ENCODE measurements around the gene ERAL1.
"Not testable (repeated sequence)": the region's sequence is repeated elsewhere in the genome, so short reads cannot be mapped to it uniquely, and the experiment has no call there.

The ERAL1 gene

GRCh38 chr17:28877150-28877711 lies 22.4 kb downstream of the ERAL1 start:
- not testable (repeated sequence) for DNase-seq (ENCODE audit: insufficient read length, low spot score)

GRCh38 chr17:28878158-28878910 lies 23.5 kb downstream of the ERAL1 start:
- DNase-seq (ENCODE audit: insufficient read length, low spot score) (no peak), FAIRE-seq (no peak)

More at GRCh38 chr17:28877150-28877711, 22.4 kb downstream of the ERAL1 start:
- not testable (repeated sequence) for FAIRE-seq

- DNase-seq (ENCODE audit: insufficient read length, low spot score) (peak; percentile 73), FAIRE-seq (peak; percentile 46)
Measured at GRCh38 chr17:28878981-28879380, 24.2 kb downstream of the ERAL1 start.

- FAIRE-seq (no peak), DNase-seq (ENCODE audit: insufficient read length, low spot score) (no peak)
Measured at GRCh38 chr17:28879886-28880571, 25.2 kb downstream of the ERAL1 start.

GRCh38 chr17:28880572-28880945 lies 25.7 kb downstream of the ERAL1 start:
- DNase-seq (ENCODE audit: insufficient read length, low spot score) (no peak), FAIRE-seq (no peak)

- FAIRE-seq, result no peak
- DNase-seq (ENCODE audit: insufficient read length, low spot score), result no peak
Measured at GRCh38 chr17:28881533-28882056, 26.8 kb downstream of the ERAL1 start.

GRCh38 chr17:28882154-28882895 lies 27.5 kb downstream of the ERAL1 start:
- FAIRE-seq (peak; percentile 38), DNase-seq (ENCODE audit: insufficient read length, low spot score) (no peak)

GRCh38 chr17:28883967-28884702 lies 29.3 kb downstream of the ERAL1 start:
- FAIRE-seq, result no peak

GRCh38 chr17:28885363-28885762 lies 30.5 kb downstream of the ERAL1 start:
- FAIRE-seq (no peak), DNase-seq (ENCODE audit: insufficient read length, low spot score) (no peak)

More at GRCh38 chr17:28883967-28884702, 29.3 kb downstream of the ERAL1 start:
- DNase-seq (ENCODE audit: insufficient read length, low spot score), result no peak

GRCh38 chr17:28885951-28886350 lies 31.1 kb downstream of the ERAL1 start:
- DNase-seq (ENCODE audit: insufficient read length, low spot score) (no peak), FAIRE-seq (no peak)

GRCh38 chr17:28887871-28888471 lies 33.2 kb downstream of the ERAL1 start:
- FAIRE-seq, result no peak
- DNase-seq (ENCODE audit: insufficient read length, low spot score), result no peak

- DNase-seq (ENCODE audit: insufficient read length, low spot score) (no peak), FAIRE-seq (no peak)
Measured at GRCh38 chr17:28888832-28889231, 34.0 kb downstream of the ERAL1 start.

- no peak for DNase-seq (ENCODE audit: insufficient read length, low spot score)
- no peak for FAIRE-seq
Measured at GRCh38 chr17:28889996-28890395, 35.2 kb downstream of the ERAL1 start.

- DNase-seq (ENCODE audit: insufficient read length, low spot score) (no peak), FAIRE-seq (no peak)
Measured at GRCh38 chr17:28891201-28891600, 36.4 kb downstream of the ERAL1 start.

GRCh38 chr17:28892024-28892423 lies 37.2 kb downstream of the ERAL1 start:
- DNase-seq (ENCODE audit: insufficient read length, low spot score), result no peak
- no peak for FAIRE-seq

GRCh38 chr17:28893248-28894183 lies 38.7 kb downstream of the ERAL1 start:
- not testable (repeated sequence) for FAIRE-seq; DNase-seq (ENCODE audit: insufficient read length, low spot score)

GRCh38 chr17:28895794-28896447 lies 41.1 kb downstream of the ERAL1 start:
- DNase-seq (ENCODE audit: insufficient read length, low spot score) (no peak), FAIRE-seq (no peak)

GRCh38 chr17:28896491-28896883 lies 41.7 kb downstream of the ERAL1 start:
- DNase-seq (ENCODE audit: insufficient read length, low spot score) (no peak), FAIRE-seq (no peak)
